Muscle layer of duodenum (tissue), 2 donors: Measurements from ENCODE around the gene MYH14.

Source experiments
- H3K27ac ChIP-seq: one replicate; pipeline ENCODE4 v1.7.0; 2013; ENCODE audit warnings: mild to moderate bottlenecking, low read length
- H3K27me3 ChIP-seq: one replicate; pipeline ENCODE4 v1.7.0; 2013; ENCODE audit warnings: low read depth, mild to moderate bottlenecking, control low read depth, low read length
- H3K36me3 ChIP-seq, 2 donors: one replicate each; pipeline ENCODE4 v1.7.0; 2013; ENCODE audit warnings: low read length in 2 of 2, control low read depth in 1 of 2, mild to moderate bottlenecking in 1 of 2; ENCODE audit not compliant: insufficient read depth in 2 of 2, control insufficient read depth in 1 of 2
- H3K4me1 ChIP-seq, 2 donors: one replicate each; pipeline ENCODE4 v1.7.0; 2013; ENCODE audit warnings: low read length in 2 of 2, mild to moderate bottlenecking in 2 of 2, control low read depth in 1 of 2, moderate library complexity in 1 of 2; ENCODE audit not compliant: insufficient read depth in 2 of 2, control insufficient read depth in 1 of 2
- H3K4me3 ChIP-seq, 2 donors: one replicate each; pipeline ENCODE4 v1.7.0; 2013; ENCODE audit warnings: low read length in 2 of 2, low read depth in 1 of 2, mild to moderate bottlenecking in 1 of 2
- H3K9me3 ChIP-seq, 2 donors: one replicate each; pipeline ENCODE4 v1.7.0; 2013; ENCODE audit warnings: low read length in 2 of 2, control low read depth in 1 of 2, mild to moderate bottlenecking in 1 of 2; ENCODE audit not compliant: control insufficient read depth in 1 of 2
- donor health status: healthy.

Gene MYH14

GRCh38 chr19:50195224-50195623, 8.2 kb upstream of the MYH14 start:
- Histone ChIP-seq H3K36me3 (no peaks in the 10 kb centered on the region), H3K27me3 (no peaks in the 10 kb centered on the region), H3K27ac (no peak overlapping the region), H3K4me1 (peaks cover 3 to 10% of the 10 kb centered on the region in 2 donors), H3K9me3 (no peaks in the 10 kb centered on the region), H3K4me3 (no peak overlapping the region)

GRCh38 chr19:50196322-50196932, 7.0 kb upstream of the MYH14 start:
- no peak overlapping the region for H3K27ac ChIP-seq
- no peaks in the 10 kb centered on the region for H3K9me3 ChIP-seq
- peaks cover 6% of the 10 kb centered on the region for H3K27me3 ChIP-seq
- no peaks in the 10 kb centered on the region for H3K36me3 ChIP-seq
- no peak overlapping the region for H3K4me3 ChIP-seq
- H3K4me1 ChIP-seq, result peaks cover 0 to 10% of the 10 kb centered on the region in 2 donors

- Histone ChIP-seq H3K27me3 (peaks cover 8% of the 10 kb centered on the region), H3K4me3 (no peak overlapping the region), H3K4me1 (peaks cover 0 to 10% of the 10 kb centered on the region in 2 donors), H3K9me3 (no peaks in the 10 kb centered on the region), H3K36me3 (no peaks in the 10 kb centered on the region), H3K27ac (no peak overlapping the region)
These were observed 6.1 kb upstream of the MYH14 start for GRCh38 chr19:50197348-50197747.

GRCh38 chr19:50198431-50199258, 4.8 kb upstream of the MYH14 start:
- no peak overlapping the region for H3K4me3 ChIP-seq
- H3K27ac ChIP-seq, result no peak overlapping the region
- H3K9me3 ChIP-seq, result no peaks in the 10 kb centered on the region
- no peaks in the 10 kb centered on the region for H3K36me3 ChIP-seq
- H3K4me1 ChIP-seq, result peaks cover 0 to 17% of the 10 kb centered on the region in 2 donors
- peaks cover 16% of the 10 kb centered on the region for H3K27me3 ChIP-seq

- Histone ChIP-seq H3K27ac (no peak overlapping the region), H3K27me3 (peaks cover 18% of the 10 kb centered on the region), H3K4me1 (peaks cover 0 to 20% of the 10 kb centered on the region in 2 donors), H3K9me3 (no peaks in the 10 kb centered on the region), H3K4me3 (no peak overlapping the region), H3K36me3 (no peaks in the 10 kb centered on the region)
These were observed 4.2 kb upstream of the MYH14 start for GRCh38 chr19:50199259-50199555.

GRCh38 chr19:50202386-50202785, 1.0 kb upstream of the MYH14 start:
- H3K27ac ChIP-seq, result no peak overlapping the region
- H3K4me3 ChIP-seq, result no peak overlapping the region
- no peaks in the 10 kb centered on the region for H3K36me3 ChIP-seq
- peaks cover 22% of the 10 kb centered on the region for H3K27me3 ChIP-seq
- H3K4me1 ChIP-seq, result peaks cover 0 to 29% of the 10 kb centered on the region in 2 donors
- H3K9me3 ChIP-seq, result no peaks in the 10 kb centered on the region

- no peaks in the 10 kb centered on the region for H3K9me3 ChIP-seq
- H3K27me3 ChIP-seq, result peaks cover 22% of the 10 kb centered on the region
- H3K36me3 ChIP-seq, result no peaks in the 10 kb centered on the region
- H3K27ac ChIP-seq, result no peak overlapping the region
- peaks cover 0 to 29% of the 10 kb centered on the region in 2 donors for H3K4me1 ChIP-seq
- H3K4me3 ChIP-seq, result peak overlapping the region; percentile 19 to 59
These were observed 501 bp upstream of the MYH14 start for GRCh38 chr19:50202962-50203280.

GRCh38 chr19:50204081-50204428, 633 bp downstream of the MYH14 start:
- Histone ChIP-seq H3K36me3 (no peaks in the 10 kb centered on the region), H3K4me1 (peaks cover 0 to 22% of the 10 kb centered on the region in 2 donors), H3K27me3 (peaks cover 22% of the 10 kb centered on the region), H3K9me3 (no peaks in the 10 kb centered on the region), H3K27ac (peak overlapping the region; percentile 51), H3K4me3 (peak overlapping the region; percentile 42 to 59)

- Histone ChIP-seq H3K27me3 (peaks cover 22% of the 10 kb centered on the region), H3K4me3 (no peak overlapping the region)
These were observed 1.6 kb downstream of the MYH14 start for GRCh38 chr19:50204811-50205675.

GRCh38 chr19:50205681-50206138, 2.3 kb downstream of the MYH14 start:
- H3K27ac ChIP-seq, result peak overlapping the region; percentile 75
- no peaks in the 10 kb centered on the region for H3K9me3 ChIP-seq
- peaks cover 21% of the 10 kb centered on the region for H3K27me3 ChIP-seq
- no peaks in the 10 kb centered on the region for H3K36me3 ChIP-seq
- H3K4me3 ChIP-seq, result no peak overlapping the region
- H3K4me1 ChIP-seq, result peaks cover 0 to 19% of the 10 kb centered on the region in 2 donors

More at GRCh38 chr19:50204811-50205675, 1.6 kb downstream of the MYH14 start:
- Histone ChIP-seq H3K36me3 (no peaks in the 10 kb centered on the region), H3K27ac (peak overlapping the region; percentile 75), H3K9me3 (no peaks in the 10 kb centered on the region), H3K4me1 (peaks cover 0 to 19% of the 10 kb centered on the region in 2 donors)

GRCh38 chr19:50206191-50206590, 2.8 kb downstream of the MYH14 start:
- Histone ChIP-seq H3K9me3 (no peaks in the 10 kb centered on the region), H3K36me3 (no peaks in the 10 kb centered on the region), H3K27me3 (peaks cover 17% of the 10 kb centered on the region), H3K4me1 (peaks cover 0 to 19% of the 10 kb centered on the region in 2 donors), H3K27ac (peak overlapping the region; percentile 75), H3K4me3 (no peak overlapping the region)
